Lower leg skin (tissue), 3 donors: ENCODE results near the gene EPHB2.

Experiments
- CTCF ChIP-seq, 3 donors: fragments of 450-650 bp; IDR thresholded peaks; one replicate each; pipeline ENCODE4 v1.5.1; 2016; ENCODE audit warnings: antibody characterized with exemption in 3 of 3, mild to moderate bottlenecking in 3 of 3, moderate library complexity in 2 of 3
- POLR2A ChIP-seq, 2 donors: fragments of 450-650 bp; IDR thresholded peaks; one replicate each; pipeline ENCODE4 v1.6.1; 2016 to 2017; ENCODE audit warnings: antibody characterized with exemption in 2 of 2, mild to moderate bottlenecking in 1 of 2, moderate library complexity in 1 of 2

- TF ChIP-seq CTCF (IDR thresholded peaks at IDR 0.05) (no peak), POLR2A (IDR thresholded peaks at IDR 0.05) (no peak)
Observed at GRCh38 chr1:22754106-22754768, 43.6 kb downstream of the EPHB2 start.
